ENCODE measurements around the gene ST3GAL6. TPM values are rescaled to one million over a fixed set of nuclear protein-coding genes. Genes with fewer than 3 reads are reported as not detected.
A peak's percentile ranks its signal among the peaks of the same experiment; 100 is the strongest.

The ST3GAL6 gene
- total RNA-seq, 1 experiment from 2014 or later: 3.2 TPM

GRCh38 chr3:98814817-98815420 is 51.8 kb downstream of the ST3GAL6 start:
- CTCF ChIA-PET: interaction anchor here (0.5 to 1.2 kb wide), 6 partner anchors 170 to 940 kb away, joined by 3 to 6 read pairs (median 4); no protein-coding TSS in a partner anchor
- peak overlapping the region; percentile 75 for H3K27ac Mint-ChIP-seq (ENCODE audit: unreplicated experiment)
- H3K4me3 Mint-ChIP-seq (ENCODE audit: low read depth, unreplicated experiment): peak overlapping the region; percentile 3
- TF ChIP-seq, protein P1, sequence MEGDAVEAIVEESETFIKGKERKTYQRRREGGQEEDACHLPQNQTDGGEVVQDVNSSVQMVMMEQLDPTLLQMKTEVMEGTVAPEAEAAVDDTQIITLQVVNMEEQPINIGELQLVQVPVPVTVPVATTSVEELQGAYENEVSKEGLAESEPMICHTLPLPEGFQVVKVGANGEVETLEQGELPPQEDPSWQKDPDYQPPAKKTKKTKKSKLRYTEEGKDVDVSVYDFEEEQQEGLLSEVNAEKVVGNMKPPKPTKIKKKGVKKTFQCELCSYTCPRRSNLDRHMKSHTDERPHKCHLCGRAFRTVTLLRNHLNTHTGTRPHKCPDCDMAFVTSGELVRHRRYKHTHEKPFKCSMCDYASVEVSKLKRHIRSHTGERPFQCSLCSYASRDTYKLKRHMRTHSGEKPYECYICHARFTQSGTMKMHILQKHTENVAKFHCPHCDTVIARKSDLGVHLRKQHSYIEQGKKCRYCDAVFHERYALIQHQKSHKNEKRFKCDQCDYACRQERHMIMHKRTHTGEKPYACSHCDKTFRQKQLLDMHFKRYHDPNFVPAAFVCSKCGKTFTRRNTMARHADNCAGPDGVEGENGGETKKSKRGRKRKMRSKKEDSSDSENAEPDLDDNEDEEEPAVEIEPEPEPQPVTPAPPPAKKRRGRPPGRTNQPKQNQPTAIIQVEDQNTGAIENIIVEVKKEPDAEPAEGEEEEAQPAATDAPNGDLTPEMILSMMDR (IDR thresholded peaks at IDR 0.05; ENCODE audit: unreplicated experiment): no peak
- H3K27me3 Mint-ChIP-seq (ENCODE audit: unreplicated experiment): no peaks in the 10 kb centered on the region
- BruUV-seq (replicated peaks): no TSS peak
- H3K36me3 Mint-ChIP-seq (ENCODE audit: insufficient read depth, unreplicated experiment): peaks cover 61% of the 10 kb centered on the region
- H3K4me1 Mint-ChIP-seq (ENCODE audit: low read depth, unreplicated experiment): peaks cover 23% of the 10 kb centered on the region
- H3K9me3 Mint-ChIP-seq (ENCODE audit: low read depth, unreplicated experiment): no peaks in the 10 kb centered on the region
- intact Hi-C loops (cut with micrococcal nuclease; ENCODE audit: unreplicated experiment): loop anchor here (5.0 kb wide), 1 partner anchor 87 kb away; the partner anchor contains the start of gene DCBLD2
- no peak for DNase-seq

DNA sequence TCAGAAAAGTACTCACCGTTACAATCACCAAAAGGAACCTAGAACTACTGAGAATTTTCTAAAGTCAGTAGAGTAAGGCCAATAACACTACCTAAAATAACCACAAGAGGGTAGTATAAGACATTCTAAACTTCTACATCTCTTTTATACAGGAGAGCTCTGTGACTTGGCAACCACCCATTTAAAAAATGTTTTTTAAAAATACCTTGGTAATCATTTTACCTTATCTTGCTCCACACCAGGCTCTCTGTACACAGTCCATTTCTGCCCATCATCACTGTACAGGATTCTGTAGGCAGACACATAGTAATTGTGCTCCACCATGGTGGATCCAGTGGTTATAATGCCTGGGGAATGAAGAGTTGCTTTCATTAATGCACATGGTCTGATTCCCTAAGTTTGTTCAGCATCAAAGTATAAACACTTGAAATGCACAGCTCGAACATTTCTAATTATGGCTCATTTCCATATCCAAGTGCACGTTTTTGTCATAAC is 54.5 kb downstream of the ST3GAL6 start:
- intact Hi-C loops (cut with micrococcal nuclease; ENCODE audit: unreplicated experiment): loop anchor here (1.0 to 5.0 kb wide), 3 partner anchors 85 to 177 kb away; partner anchors contain the start of gene DCBLD2
- Mint-ChIP-seq H3K36me3 (ENCODE audit: insufficient read depth, unreplicated experiment) (peaks cover 67% of the 10 kb centered on the region), H3K9me3 (ENCODE audit: low read depth, unreplicated experiment) (no peaks in the 10 kb centered on the region), H3K4me1 (ENCODE audit: low read depth, unreplicated experiment) (peaks cover 23% of the 10 kb centered on the region), H3K27me3 (ENCODE audit: unreplicated experiment) (no peaks in the 10 kb centered on the region), H3K4me3 (ENCODE audit: low read depth, unreplicated experiment) (no peak overlapping the region), H3K27ac (ENCODE audit: unreplicated experiment) (no peak overlapping the region)
- TF ChIP-seq, protein P1 (IDR thresholded peaks at IDR 0.05; ENCODE audit: unreplicated experiment): peak; percentile 32
- no peak for DNase-seq
- no TSS peak for BruUV-seq (replicated peaks)
- CTCF ChIA-PET: interaction anchor here (0.5 to 2.0 kb wide), 9 partner anchors 84 to 355 kb away, joined by 3 to 23 read pairs (median 3); partner anchors contain the start of genes CPOX and DCBLD2

- H3K36me3 Mint-ChIP-seq (ENCODE audit: insufficient read depth, unreplicated experiment): peaks cover 75% of the 10 kb centered on the region
- no peaks in the 10 kb centered on the region for H3K27me3 Mint-ChIP-seq (ENCODE audit: unreplicated experiment)
- no peak for DNase-seq
- peaks cover 21% of the 10 kb centered on the region for H3K4me1 Mint-ChIP-seq (ENCODE audit: low read depth, unreplicated experiment)
- intact Hi-C loops (cut with micrococcal nuclease; ENCODE audit: unreplicated experiment): no loop called here
- H3K27ac Mint-ChIP-seq (ENCODE audit: unreplicated experiment): no peak overlapping the region
- no peak overlapping the region for H3K4me3 Mint-ChIP-seq (ENCODE audit: low read depth, unreplicated experiment)
- BruUV-seq (replicated peaks): no TSS peak
- TF ChIP-seq, protein P1 (IDR thresholded peaks at IDR 0.05; ENCODE audit: unreplicated experiment): no peak
- CTCF ChIA-PET: interaction anchor here (0.7 kb wide), 1 partner anchor 136 kb away, joined by 3 read pairs; no protein-coding TSS in a partner anchor
- no peaks in the 10 kb centered on the region for H3K9me3 Mint-ChIP-seq (ENCODE audit: low read depth, unreplicated experiment)
Measured at GRCh38 chr3:98821063-98821462, 57.9 kb downstream of the ST3GAL6 start.

DNA sequence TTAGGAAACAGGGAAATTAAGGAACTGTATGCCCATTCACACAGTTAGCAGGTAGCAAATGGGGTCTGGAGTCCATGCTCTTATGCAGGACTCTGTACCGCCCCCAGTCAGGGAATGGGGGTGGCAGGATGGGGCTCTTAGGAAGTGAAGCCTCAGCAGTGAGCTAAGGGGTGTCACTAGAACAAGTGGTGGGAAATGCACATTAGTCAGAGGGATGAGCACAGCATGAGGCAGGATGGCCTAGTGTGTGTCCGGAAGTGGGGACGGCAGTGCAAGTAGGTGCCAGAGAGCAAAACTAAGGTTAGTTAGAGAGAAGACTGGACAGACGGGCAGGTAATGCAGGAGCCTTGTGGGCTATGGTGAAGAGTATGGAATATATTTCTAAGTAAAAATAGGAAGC is 60.7 kb downstream of the ST3GAL6 start:
- Mint-ChIP-seq H3K36me3 (ENCODE audit: insufficient read depth, unreplicated experiment) (peaks cover 56% of the 10 kb centered on the region), H3K27me3 (ENCODE audit: unreplicated experiment) (no peaks in the 10 kb centered on the region), H3K4me3 (ENCODE audit: low read depth, unreplicated experiment) (no peak overlapping the region), H3K4me1 (ENCODE audit: low read depth, unreplicated experiment) (peaks cover 28% of the 10 kb centered on the region), H3K9me3 (ENCODE audit: low read depth, unreplicated experiment) (no peaks in the 10 kb centered on the region), H3K27ac (ENCODE audit: unreplicated experiment) (peak overlapping the region; percentile 18)
- intact Hi-C loops (cut with micrococcal nuclease; ENCODE audit: unreplicated experiment): no loop called here
- TF ChIP-seq, protein P1 (IDR thresholded peaks at IDR 0.05; ENCODE audit: unreplicated experiment): no peak
- CTCF ChIA-PET: interaction anchor here (0.9 to 1.8 kb wide), 2 partner anchors 162 to 171 kb away, joined by 3 to 7 read pairs; no protein-coding TSS in a partner anchor
- DNase-seq: no peak
- BruUV-seq (replicated peaks): no TSS peak
